Right lobe of liver (tissue), 4 donors: Measurements from ENCODE around the gene COL16A1.

Source experiments
- POLR2A ChIP-seq: fragments of 450-650 bp; IDR thresholded peaks from one replicate; pipeline ENCODE4 v1.6.1; 2017; ENCODE audit warnings: antibody characterized with exemption, mild to moderate bottlenecking
- TF ChIP-seq, protein P1 (sequence below), 4 donors: fragments of 200-600 bp in 3 of 4; fragments of 450-650 bp in 1 of 4; IDR thresholded peaks; one replicate each; pipeline versions ENCODE4 v1.5.1 to v1.8.0; 2016 to 2022; ENCODE audit warnings: antibody characterized with exemption in 4 of 4, mild to moderate bottlenecking in 2 of 4
- donor health status: DM: no; HTN: no; CAD: no.
- donor health status: DM: no; HTN: no; CAD: no.
- donor health status: DM: no; HTN: yes; CAD: no.

DNA sequence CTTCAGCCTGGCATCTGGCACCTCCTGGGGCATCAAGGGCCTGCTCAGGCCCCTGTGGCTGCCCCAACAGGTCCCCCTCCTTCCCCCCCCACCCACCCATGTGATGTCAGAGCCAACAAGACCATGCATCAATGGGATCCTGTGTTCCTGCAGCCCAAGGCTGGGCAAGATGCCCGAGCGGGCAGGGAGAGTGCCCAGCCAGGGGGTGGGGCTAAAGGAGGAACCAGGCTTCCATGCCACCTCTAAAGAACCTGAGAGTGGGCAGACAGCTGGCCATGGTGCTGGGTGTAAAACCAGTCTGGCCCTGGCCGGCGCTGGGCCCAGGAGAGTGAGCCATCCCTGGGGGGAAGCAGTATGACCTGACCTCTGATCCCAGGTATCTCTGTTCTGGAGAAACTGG is 7.6 kb downstream of the COL16A1 start:
- TF ChIP-seq POLR2A: no peak
- TF ChIP-seq, protein P1, sequence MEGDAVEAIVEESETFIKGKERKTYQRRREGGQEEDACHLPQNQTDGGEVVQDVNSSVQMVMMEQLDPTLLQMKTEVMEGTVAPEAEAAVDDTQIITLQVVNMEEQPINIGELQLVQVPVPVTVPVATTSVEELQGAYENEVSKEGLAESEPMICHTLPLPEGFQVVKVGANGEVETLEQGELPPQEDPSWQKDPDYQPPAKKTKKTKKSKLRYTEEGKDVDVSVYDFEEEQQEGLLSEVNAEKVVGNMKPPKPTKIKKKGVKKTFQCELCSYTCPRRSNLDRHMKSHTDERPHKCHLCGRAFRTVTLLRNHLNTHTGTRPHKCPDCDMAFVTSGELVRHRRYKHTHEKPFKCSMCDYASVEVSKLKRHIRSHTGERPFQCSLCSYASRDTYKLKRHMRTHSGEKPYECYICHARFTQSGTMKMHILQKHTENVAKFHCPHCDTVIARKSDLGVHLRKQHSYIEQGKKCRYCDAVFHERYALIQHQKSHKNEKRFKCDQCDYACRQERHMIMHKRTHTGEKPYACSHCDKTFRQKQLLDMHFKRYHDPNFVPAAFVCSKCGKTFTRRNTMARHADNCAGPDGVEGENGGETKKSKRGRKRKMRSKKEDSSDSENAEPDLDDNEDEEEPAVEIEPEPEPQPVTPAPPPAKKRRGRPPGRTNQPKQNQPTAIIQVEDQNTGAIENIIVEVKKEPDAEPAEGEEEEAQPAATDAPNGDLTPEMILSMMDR (IDR thresholded peaks at IDR 0.05): no peak
